ENCODE data around the gene CRY2.

The CRY2 gene

DNA sequence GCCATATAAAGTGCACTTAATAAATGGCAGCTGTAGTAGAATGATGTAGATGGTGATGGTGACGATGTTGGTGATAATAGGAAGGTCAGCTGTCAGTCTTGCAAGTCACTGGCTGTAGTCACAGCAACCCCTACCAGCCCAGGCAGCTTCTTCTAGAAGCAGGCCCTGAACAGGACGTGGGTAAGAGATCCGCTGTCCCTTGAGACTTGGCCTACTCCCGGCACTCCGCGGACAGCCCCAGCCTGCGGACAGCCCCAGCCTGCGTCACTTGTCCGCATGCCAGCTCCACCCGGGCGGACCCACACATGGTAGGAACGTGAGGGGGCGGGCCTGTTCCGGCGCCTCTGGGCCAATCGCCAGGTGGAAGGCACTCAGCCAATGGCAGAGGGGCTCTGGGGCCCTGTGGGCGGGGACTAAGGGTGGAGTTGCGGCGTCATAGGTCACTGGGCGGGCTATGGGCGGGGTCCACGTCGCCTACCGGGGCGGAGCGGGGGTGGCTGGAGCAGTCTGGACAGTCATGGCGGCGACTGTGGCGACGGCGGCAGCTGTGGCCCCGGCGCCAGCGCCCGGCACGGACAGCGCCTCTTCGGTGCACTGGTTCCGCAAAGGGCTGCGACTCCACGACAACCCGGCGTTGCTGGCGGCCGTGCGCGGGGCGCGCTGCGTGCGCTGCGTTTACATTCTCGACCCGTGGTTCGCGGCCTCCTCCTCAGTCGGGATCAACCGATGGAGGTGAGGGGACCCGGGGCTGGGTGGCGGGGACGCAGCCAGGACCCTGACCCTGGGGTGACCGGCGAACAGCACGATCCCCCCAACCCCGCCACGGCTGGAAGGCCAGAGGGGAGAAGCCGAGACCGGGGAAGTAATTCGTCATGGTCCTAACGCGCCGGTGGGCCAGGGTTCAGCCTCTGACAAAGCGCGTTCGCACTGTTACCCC, at the start of gene CRY2:
Gene CRY2 (plus strand): TSS at position 502 of the 937 bp plus-strand sequence. CDS start 16 bp downstream, at position 518.
- DNase-seq (ENCODE audit: low read depth) = peak; percentile 98
- TF ChIP-seq POLR2A (IDR thresholded peaks at IDR 0.05; ENCODE audit: extremely low read depth, insufficient read length) = peak; percentile 74
- TF ChIP-seq, protein P1, sequence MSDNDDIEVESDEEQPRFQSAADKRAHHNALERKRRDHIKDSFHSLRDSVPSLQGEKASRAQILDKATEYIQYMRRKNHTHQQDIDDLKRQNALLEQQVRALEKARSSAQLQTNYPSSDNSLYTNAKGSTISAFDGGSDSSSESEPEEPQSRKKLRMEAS (IDR thresholded peaks at IDR 0.05; ENCODE audit: low read depth, low read length) = peak; percentile 90
- TF ChIP-seq, protein P2, sequence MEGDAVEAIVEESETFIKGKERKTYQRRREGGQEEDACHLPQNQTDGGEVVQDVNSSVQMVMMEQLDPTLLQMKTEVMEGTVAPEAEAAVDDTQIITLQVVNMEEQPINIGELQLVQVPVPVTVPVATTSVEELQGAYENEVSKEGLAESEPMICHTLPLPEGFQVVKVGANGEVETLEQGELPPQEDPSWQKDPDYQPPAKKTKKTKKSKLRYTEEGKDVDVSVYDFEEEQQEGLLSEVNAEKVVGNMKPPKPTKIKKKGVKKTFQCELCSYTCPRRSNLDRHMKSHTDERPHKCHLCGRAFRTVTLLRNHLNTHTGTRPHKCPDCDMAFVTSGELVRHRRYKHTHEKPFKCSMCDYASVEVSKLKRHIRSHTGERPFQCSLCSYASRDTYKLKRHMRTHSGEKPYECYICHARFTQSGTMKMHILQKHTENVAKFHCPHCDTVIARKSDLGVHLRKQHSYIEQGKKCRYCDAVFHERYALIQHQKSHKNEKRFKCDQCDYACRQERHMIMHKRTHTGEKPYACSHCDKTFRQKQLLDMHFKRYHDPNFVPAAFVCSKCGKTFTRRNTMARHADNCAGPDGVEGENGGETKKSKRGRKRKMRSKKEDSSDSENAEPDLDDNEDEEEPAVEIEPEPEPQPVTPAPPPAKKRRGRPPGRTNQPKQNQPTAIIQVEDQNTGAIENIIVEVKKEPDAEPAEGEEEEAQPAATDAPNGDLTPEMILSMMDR (IDR thresholded peaks at IDR 0.05; ENCODE audit: low read depth, low read length) = no peak
- TF ChIP-seq MYC (IDR thresholded peaks at IDR 0.05; ENCODE audit: low read depth, low read length) = peak; percentile 91
- peak within 1 kb of the TSS; percentile 79 for H3K4me3 ChIP-seq (ENCODE audit: low read depth, low read length)

DNA sequence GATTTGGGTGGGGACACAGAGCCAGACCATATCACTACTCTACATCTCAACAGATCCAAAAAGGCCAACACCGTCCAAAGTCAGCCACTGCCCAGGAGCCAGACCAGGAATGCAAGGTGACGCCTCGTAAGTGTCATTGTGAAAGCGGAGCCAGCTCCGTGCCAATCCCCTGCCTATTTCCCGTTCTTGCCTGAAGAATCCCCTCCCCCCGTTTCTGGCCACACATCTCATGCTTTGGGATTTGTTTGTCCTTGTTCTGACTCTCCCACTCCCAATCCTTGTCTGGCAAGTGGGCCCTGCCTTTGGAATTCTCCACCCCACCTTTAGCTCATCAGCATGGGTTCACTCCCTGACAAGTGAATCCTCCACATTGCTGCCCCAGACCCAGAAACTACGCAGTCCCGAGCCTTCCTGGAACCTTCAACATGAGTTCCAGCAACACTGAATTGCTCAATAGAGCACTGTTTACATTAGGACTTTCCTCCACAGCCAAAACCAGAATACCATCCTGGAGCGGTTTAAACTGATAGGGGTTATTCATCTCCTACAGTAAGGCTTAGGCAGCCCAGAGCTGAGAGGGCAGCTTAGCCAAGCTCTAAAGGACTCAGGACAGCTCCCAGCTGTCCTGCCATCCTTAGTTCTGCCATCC, 48.4 kb upstream of the CRY2 start:
- TF ChIP-seq, protein P1 (IDR thresholded peaks at IDR 0.05; ENCODE audit: low read depth, low read length) = no peak
- TF ChIP-seq MYC (IDR thresholded peaks at IDR 0.05; ENCODE audit: low read depth, low read length) (no peak), POLR2A (IDR thresholded peaks at IDR 0.05; ENCODE audit: extremely low read depth, insufficient read length) (no peak)
- TF ChIP-seq, protein P2 (IDR thresholded peaks at IDR 0.05; ENCODE audit: low read depth, low read length) = no peak
- DNase-seq (ENCODE audit: low read depth) = no peak
- no peak overlapping the region for H3K4me3 ChIP-seq (ENCODE audit: low read depth, low read length)

DNA sequence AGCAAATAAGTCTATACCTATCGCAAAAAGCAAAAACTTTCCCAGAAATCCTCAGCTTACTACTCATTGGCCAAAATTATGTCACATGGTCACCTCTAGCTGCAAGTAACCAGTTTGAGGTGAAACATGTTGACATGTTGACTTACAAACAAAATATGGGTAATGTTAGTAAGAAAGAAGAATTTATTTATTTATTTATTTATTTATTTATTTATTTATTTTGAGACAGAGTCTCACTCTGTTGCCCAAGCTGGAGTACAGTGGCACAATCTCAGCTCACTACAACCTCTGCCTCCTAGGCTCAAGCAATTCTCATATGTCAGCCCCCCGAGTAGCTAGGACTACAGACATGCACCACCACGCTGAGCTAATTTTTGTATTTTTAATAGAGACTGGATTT, 47.7 kb upstream of the CRY2 start:
- no peak overlapping the region for H3K4me3 ChIP-seq (ENCODE audit: low read depth, low read length)
- no peak for TF ChIP-seq POLR2A (IDR thresholded peaks at IDR 0.05; ENCODE audit: extremely low read depth, insufficient read length)
- TF ChIP-seq, protein P1 (IDR thresholded peaks at IDR 0.05; ENCODE audit: low read depth, low read length) = no peak
- no peak for TF ChIP-seq MYC (IDR thresholded peaks at IDR 0.05; ENCODE audit: low read depth, low read length)
- TF ChIP-seq, protein P2 (IDR thresholded peaks at IDR 0.05; ENCODE audit: low read depth, low read length) = no peak
- DNase-seq (ENCODE audit: low read depth) = no peak

DNA sequence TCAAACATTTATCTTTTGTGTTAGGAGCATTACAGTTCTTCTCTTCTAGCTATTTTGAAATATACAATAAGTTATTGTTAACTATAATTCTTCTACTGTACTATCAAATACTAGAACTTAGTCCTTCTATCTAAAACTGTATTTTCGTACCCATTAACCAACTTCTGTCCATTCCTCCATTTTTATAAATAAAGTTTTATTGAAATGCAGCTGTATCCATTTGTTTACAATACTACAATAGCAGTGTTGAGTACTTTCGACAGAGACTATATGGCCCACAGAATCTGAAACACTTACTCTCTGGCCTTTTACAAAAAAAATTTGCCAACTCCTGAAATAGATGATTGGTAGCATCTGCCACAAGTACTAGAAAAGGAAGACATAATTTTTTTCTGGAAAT, 47.0 kb upstream of the CRY2 start:
- no peak for DNase-seq (ENCODE audit: low read depth)
- TF ChIP-seq POLR2A (IDR thresholded peaks at IDR 0.05; ENCODE audit: extremely low read depth, insufficient read length) (no peak), MYC (IDR thresholded peaks at IDR 0.05; ENCODE audit: low read depth, low read length) (no peak)
- TF ChIP-seq, protein P2 (IDR thresholded peaks at IDR 0.05; ENCODE audit: low read depth, low read length) = no peak
- TF ChIP-seq, protein P1 (IDR thresholded peaks at IDR 0.05; ENCODE audit: low read depth, low read length) = no peak
- no peak overlapping the region for H3K4me3 ChIP-seq (ENCODE audit: low read depth, low read length)

DNA sequence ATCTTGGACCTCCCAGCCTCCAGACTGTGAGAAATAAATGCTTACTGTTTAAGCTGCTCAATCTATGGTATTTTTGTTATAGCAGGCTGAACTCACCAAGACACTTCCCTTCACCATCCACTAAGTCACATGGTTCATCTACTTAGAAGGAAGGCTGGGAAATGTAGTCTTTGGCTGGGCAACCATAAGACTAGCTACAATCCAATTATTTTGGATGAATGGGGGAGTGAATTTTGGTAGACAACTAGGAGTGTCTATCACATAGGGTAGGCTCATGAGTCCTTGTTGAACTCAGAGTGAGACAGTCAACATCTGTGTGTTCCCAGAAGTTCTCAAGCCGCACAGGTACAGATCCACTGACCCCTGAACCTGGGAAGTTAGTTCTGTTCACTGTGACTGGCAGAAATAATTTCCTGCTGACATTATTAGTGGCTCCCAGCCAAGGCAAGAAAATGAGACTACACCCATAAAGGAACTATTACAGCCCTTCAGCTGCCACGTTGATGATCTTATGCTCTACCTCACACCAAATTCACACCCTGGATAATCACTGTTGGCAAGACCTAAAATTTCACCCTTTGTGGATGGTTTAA, 45.5 kb upstream of the CRY2 start:
- H3K4me3 ChIP-seq (ENCODE audit: low read depth, low read length) = no peak overlapping the region
- TF ChIP-seq, protein P1 (IDR thresholded peaks at IDR 0.05; ENCODE audit: low read depth, low read length) = peak; percentile 56
- TF ChIP-seq, protein P2 (IDR thresholded peaks at IDR 0.05; ENCODE audit: low read depth, low read length) = no peak
- TF ChIP-seq POLR2A (IDR thresholded peaks at IDR 0.05; ENCODE audit: extremely low read depth, insufficient read length) = no peak
- DNase-seq (ENCODE audit: low read depth) = peak; percentile 40
